GM21381 (cell line): ENCODE data around the gene SEMA3A.

Experiments
- ATAC-seq: cut with Tn5 transposase; IDR thresholded peaks from one replicate; pipeline ENCODE4 v1.9.1; 2021; ENCODE audit warnings: mild to moderate bottlenecking, moderate library complexity; ENCODE audit not compliant: unreplicated experiment

The SEMA3A gene

DNA sequence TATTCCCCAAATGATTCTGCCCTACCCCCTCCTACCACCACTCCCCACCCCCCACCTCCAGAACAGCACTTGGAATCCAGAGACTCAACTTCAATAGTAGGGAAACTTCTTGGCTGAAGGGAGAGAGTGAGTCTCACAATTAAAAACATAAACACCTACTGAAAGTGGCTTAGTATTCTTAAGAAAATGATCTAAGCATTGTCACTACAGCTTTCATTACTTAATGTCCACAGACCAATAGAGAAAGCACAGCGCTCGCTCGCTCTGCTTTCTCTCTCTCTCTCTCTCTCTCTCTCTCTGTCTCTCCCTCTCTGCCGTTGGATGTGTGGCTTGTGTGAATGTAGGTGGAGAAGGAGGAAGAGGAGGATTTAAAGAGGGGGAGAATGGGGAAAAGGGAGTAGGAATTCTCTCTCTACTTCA lies 1.5 kb upstream of the SEMA3A start:
- no peak for ATAC-seq

GRCh38 chr7:84195295-84196060 lies 889 bp upstream of the SEMA3A start:
- ATAC-seq, result no peak

- ATAC-seq, result no peak
Observed at GRCh38 chr7:84193747-84194146, 842 bp downstream of the SEMA3A start.

GRCh38 chr7:84191842-84192241 lies 2.7 kb downstream of the SEMA3A start:
- no peak for ATAC-seq

DNA sequence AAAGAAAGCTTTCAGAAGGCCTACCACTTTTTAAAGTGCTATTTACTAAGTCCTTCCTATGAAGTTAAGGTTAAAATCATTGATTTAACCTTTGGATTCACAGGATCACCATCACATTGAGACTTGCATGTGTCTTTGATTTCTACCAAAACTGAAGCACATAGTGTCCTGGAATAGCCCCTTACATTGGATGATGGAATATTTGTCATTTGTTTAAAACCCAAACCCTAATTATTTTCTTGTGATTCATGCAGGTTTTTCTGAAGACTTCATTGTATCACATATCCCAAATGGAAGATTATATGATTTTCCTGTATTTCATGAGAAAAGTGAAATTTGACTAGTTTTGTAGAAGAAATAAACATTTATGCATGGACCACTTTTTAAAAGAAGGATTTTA lies 3.3 kb downstream of the SEMA3A start:
- ATAC-seq, result no peak

GRCh38 chr7:84190016-84190705 lies 4.4 kb downstream of the SEMA3A start:
- no peak for ATAC-seq

DNA sequence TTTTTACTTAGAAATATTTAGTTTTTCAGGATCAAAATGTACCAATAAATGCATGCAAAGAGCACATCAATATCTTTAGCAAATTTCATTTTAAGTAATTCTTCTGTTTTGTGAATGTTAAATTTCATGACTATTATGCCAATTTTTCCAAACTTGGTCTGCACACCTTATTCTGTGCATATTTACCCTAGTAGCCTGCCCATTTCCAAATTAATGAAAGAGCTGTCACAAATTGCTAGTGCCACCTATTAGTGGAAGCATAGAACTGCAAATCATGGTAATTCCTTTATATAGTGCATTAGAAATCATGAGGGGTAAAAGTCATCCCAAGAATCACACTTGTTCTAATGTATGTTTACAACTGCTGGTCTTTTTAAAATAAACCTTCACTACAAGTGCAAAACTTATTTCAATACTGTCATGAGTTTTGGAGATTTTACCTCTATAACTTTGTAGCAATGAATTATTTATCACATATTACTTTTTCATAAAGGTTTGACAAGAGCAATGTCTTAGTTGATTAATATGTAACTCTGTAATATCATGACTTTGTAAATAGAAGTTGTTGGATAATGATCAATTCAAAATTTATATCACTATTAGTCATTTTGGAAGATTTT lies 5.7 kb downstream of the SEMA3A start:
- ATAC-seq, result no peak

- no peak for ATAC-seq
Observed at GRCh38 chr7:84187813-84188510, 6.6 kb downstream of the SEMA3A start.

DNA sequence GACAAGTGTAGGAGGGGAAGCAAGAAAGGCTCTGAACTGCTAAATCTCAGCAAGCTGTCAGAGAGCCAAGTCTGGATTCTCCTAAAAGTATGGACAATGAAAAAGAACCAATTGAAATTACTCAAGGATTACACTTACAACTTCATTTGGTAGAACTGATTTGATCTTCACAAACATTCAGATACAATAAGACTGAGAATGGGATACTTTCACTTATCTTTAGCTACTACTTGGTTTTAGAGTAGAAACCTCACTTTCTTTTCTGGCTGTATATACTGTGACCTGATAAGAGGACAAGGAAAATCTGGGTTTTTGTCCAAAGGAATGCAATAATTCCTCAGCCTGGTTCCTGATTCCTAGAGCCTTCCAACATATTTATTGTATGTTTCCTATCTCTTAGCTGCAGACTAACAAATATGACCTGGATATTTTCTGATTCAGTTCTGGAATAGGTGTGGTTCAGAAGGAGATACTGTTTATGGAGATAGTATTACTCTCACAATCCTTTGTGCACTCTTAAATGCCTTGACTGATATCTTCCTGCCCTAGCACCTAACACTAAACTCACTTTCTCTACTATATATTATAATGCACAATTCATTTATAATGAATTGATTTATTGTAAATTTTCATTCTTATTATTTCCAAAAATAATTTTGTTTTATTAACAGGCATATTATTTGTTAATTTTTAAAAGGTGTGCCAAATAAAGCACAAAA lies 7.3 kb downstream of the SEMA3A start:
- no peak for ATAC-seq

GRCh38 chr7:84183741-84184140 lies 10.8 kb downstream of the SEMA3A start:
- ATAC-seq, result no peak

GRCh38 chr7:84182301-84182700 lies 12.3 kb downstream of the SEMA3A start:
- no peak for ATAC-seq

DNA sequence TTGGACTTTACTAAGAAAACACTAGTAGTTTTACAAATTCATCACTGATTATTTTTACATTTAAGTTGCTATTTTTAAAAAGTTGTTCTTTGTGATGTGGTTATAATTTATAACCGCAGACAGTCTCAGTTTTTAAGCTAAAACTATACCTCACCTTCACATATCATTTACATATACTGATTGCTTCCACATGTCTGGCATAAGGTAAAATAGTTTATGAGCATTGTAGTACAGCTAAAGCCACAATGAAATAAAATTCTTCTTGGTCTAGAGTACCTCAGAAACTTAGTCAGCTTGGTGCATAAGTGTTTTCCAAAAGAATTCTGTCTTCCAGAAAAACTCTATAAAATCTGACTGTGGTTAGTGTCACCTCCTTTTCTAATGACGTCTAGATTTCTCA lies 13.0 kb downstream of the SEMA3A start:
- no peak for ATAC-seq

GRCh38 chr7:84177758-84178412 lies 16.7 kb downstream of the SEMA3A start:
- no peak for ATAC-seq

- ATAC-seq, result no peak
Observed at GRCh38 chr7:84176716-84177115, 17.9 kb downstream of the SEMA3A start.

GRCh38 chr7:84175461-84175860 lies 19.1 kb downstream of the SEMA3A start:
- ATAC-seq, result no peak

- ATAC-seq, result no peak
Observed at GRCh38 chr7:84170646-84171045, 23.9 kb downstream of the SEMA3A start.

GRCh38 chr7:84162584-84162983 lies 32.0 kb downstream of the SEMA3A start:
- ATAC-seq, result no peak

DNA sequence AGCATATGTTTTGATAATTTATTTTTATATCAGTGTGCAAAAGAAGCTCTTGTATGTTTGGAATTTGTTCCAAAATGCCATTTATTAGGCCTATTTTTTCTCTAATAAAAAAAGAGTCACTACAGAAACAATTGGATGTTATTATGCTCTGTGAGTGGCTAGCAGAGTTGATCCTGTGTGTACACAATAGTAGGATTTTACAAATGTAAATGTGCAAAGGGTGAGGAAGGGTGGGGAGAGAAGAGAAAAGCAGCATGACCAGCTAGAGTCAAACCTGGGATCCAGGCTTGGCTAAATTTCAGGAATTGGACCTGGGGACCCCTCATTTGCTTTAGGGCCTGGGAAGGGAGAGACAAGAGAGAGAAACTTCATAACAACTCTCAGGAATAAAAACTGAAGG lies 32.5 kb downstream of the SEMA3A start:
- no peak for ATAC-seq

DNA sequence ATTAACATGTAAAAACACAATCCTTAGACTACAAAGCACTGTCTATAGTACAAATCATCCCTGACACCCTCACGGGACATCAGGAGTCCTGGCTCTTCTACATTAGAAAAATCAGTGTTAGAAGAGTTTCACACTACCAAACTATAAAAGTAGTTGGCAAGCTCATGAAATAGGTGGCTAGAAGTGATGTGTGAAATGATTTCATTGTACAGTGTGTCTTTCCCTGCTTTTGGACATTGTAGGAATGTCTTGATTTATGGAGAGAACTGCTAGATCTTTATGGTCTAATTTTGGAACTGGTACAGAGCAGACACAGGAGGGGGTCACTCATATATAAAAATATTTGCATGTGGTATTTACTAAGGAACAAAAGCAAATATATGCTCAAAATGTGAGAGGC lies 33.2 kb downstream of the SEMA3A start:
- no peak for ATAC-seq

DNA sequence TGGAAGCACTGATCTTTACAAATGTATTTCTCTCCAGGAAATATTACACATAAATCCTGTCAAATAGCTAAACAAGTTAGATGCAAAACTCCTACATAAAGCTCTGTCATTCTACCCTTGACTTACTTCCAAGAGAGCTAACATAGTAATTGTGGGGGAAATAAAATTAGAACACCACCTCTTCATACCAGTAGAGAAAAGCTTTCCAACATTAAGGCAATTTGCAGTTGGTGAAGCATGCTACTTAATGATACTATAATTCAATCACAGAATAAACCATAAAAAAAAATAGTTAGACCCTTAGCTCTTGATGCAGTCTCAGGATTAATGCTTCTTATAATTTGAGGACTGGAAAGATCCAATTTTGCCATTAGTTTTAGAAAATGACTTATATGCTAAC lies 35.2 kb downstream of the SEMA3A start:
- no peak for ATAC-seq
